Epidermal melanocyte (primary cell): ENCODE results near the gene ATP13A3.

ENCODE experiments used
- DNase-seq: peaks from one replicate; pipeline ENCODE4 v3.0.0; 2011; ENCODE audit warnings: low spot score; ENCODE audit not compliant: insufficient read length

Gene ATP13A3

DNA sequence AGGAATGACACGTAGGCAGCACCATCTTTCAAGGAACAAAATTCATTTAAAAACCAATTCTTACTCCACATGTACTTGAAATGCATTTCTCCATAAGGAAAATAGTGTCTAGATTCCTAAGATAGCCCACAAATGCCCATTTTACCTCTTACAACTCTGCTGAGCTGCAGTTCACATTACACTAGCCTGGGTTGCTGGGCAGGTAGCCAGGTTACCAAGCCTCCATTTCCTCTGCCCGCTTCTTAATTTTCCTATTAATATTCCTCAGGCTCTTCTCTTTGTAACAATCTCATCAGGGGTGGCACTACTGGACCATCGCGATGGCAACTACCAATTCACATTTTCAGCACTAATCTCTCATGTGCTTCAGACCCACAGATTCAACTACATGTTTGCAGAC is 10.8 kb downstream of the ATP13A3 start:
- no peak for DNase-seq

DNA sequence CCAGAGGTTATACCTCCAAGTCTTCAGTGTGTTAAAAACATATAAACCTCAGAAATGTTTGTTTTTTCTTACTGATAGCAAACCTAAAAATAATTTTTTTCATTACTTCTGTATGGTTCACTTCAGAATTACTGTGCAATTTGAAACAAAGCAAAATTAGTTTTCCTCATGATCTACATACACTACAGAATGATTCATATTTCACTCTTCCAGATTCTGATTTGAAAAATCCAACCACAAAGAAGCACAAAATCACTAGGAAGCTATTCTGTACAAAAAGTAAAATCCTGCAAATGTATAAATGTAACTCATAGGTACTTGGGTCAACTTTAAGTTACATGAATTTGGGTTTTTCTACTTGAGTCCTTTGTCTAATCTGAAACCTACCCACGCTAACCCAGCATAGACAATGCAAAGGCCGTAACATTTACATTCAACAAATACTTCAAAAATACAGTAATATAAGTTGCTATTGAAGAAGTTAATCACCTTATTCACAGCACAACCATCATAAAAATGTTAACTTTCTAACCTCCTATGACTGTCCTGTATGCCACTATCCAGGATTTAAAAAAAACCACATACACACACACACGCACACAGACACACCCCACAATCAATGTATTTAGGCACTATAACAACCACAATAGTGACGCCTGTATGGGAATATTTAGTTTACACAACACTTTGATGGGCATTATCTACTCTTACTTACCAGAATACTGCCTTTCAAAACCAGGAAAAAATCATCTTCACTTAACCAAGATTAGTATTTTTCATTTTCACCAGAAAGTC is 11.5 kb downstream of the ATP13A3 start:
- no peak for DNase-seq

- no peak for DNase-seq
Measured at GRCh38 chr3:194474675-194475074, 12.1 kb downstream of the ATP13A3 start.

- DNase-seq, result no peak
Measured at GRCh38 chr3:194472290-194472920, 14.4 kb downstream of the ATP13A3 start.

DNA sequence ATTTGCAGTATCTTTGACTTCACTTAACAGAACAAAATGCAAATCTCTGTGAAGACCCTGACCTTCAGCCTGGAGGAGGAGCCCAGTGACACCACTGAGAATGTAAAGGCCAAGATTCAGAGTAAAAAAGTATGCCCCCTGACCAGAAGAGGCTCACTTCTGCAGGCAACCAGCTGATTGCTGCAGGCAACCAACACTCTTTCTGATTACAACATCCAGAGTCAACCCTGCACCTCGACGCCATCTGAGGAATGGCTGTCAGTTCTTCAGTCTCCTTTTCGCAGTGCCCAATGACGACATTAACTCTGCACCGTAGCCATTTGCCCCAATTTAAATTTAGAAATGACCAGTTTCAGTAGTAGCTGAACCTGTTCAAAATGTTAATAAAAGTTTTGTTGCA is 14.9 kb downstream of the ATP13A3 start:
- DNase-seq, result no peak

- no peak for DNase-seq
Measured at GRCh38 chr3:194470615-194471014, 16.2 kb downstream of the ATP13A3 start.

GRCh38 chr3:194469977-194470376 is 16.8 kb downstream of the ATP13A3 start:
- no peak for DNase-seq

- DNase-seq, result no peak
Measured at GRCh38 chr3:194468086-194468485, 18.7 kb downstream of the ATP13A3 start.

DNA sequence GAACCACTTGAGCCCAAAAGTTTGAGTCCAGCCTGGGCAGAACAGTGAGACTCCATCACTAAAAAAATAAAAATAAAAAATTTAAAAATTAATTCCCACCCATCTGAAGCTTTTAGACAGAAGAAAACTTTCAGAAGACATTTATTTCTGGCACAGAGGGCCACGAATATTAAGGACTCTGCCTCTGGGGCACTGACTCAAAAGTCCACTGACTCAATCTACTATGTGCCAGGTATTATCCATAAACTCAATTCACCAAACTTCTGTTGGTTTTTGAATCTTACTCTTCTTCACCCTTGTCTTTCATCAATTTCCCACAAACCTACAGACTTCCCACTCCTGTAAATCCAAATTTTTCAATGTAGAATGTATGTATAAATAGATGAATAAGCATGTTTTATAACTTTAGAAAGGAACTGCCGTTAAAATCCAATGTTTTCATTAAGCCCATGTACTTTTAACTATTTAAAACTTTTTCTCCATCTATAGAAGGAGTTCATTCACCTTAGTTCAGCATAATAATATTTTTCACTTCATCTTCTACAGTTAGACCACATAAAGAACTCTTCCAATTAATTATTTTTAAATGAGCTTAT is 19.9 kb downstream of the ATP13A3 start:
- DNase-seq, result no peak

DNA sequence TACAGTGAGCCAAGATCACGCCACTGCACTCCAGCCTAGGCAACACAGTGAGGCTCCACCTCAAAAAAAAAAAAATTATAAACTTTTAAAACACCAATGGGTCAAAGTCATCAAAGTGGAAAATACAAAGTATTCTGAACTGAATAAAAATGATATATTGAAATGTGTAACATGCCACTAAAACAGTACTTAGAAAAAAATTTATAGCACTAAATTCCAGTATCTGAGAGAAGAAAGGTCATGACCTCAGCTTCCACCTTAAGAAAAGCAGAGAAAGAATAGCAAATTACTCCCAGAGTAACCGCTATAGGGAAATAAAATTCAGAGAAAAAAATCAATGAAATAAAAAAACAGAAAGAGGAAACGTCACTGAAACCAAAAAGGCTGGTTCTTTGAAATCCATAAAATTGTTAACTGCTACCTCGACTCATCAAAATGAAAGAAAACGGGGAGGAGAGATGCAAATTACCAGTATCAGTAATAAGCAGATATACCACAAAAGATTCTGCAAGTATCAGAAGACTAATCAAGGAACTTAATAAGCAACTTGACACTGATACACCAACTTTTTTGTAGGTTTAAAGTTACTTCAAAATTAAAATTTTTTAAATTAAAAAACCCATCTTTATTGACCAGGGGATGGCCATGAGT is 20.8 kb downstream of the ATP13A3 start:
- DNase-seq, result no peak

DNA sequence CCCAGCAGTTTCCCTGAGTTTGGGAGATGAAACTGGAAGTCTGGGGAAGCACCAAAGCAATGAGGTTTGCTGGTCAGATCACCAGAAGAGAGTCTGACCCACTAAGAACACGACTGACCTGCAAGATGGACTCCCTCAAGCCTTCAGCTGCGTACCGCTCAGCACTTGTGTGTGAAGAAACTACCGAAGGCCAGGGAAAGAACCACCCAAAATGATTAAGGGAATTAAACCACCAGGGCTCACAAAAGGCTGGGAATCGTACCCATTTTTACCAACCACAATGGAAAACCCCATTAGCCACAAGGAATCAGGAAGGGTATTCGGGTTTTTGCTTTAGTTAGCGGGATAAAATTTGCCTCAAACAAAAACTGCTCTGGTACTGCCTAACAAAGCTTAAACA is 21.6 kb downstream of the ATP13A3 start:
- DNase-seq, result no peak

DNA sequence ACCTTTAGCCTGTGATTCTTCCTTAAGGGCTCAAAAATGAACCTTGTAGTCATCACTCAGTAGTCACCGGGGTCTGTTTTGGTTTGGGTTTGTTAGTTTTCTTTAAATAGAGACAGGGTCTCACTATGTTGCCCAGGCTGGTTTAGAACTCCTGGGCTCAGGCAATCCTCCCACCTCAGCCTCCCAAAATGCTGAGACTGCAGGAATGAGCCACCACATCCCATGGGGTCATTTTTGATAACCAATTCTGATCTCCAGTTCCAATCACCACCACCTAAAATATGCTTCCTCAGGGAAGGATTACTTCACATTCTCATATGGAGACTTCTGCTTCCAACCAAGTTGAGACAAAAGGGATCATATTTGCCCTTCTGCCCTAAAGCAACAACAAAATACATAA is 22.1 kb downstream of the ATP13A3 start:
- DNase-seq, result no peak

GRCh38 chr3:194462936-194463335 is 23.9 kb downstream of the ATP13A3 start:
- DNase-seq, result no peak

DNA sequence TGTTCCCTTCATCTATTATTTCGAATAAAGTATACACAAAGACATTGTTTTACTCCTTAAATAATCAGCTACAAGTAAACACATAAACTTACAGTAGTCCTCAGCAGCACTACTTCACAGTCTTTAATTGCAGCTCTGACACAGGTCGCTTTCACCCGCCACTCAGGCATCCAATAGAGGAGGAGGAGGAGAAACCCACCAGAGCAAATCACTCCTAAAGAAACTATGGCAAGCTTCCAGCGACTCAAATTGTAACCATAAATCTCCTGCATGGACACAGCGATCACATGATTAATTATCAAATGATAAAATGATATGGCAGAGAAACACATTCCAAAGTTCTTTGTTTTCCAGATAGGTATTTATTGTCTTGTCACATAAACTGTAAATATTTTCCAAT is 26.2 kb downstream of the ATP13A3 start:
- no peak for DNase-seq

- no peak for DNase-seq
Measured at GRCh38 chr3:194458131-194458530, 28.7 kb downstream of the ATP13A3 start.

DNA sequence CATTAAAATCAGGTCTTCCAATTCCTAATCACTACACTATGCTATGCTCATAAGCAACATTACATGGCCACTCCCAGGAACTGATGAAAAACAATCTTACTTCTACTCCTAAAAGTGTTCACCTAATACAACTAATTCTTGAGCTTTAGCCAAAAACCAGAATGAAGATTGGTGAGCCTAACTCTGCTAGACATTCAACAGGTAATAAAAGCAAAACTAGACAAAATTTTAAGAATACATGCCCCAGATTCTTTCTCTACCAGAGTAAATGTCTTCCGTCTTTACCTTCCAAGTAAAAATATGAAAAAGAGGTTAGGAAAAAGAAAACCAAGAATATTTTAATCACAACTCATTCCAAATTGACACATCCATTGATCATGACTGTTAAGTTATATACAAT is 31.3 kb downstream of the ATP13A3 start:
- DNase-seq, result no peak

DNA sequence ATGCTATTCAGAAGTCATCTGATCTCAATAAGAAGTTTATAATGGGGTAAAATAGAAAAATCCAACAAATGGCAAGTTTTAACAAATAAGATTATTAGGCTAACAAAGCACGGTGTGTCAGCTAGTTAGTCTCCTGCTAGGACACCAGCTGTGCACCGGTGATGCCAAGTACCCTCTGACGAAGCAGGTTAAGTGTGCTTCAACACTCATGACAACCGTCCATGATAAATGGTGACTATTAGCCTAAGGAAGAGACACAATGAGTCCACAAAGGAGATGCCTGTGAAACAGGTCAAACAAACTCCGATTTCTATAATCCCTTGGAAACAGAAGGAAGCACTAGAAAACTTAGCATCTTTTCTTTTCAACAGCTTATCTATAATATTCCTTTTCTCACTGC is 36.5 kb downstream of the ATP13A3 start:
- DNase-seq, result no peak

DNA sequence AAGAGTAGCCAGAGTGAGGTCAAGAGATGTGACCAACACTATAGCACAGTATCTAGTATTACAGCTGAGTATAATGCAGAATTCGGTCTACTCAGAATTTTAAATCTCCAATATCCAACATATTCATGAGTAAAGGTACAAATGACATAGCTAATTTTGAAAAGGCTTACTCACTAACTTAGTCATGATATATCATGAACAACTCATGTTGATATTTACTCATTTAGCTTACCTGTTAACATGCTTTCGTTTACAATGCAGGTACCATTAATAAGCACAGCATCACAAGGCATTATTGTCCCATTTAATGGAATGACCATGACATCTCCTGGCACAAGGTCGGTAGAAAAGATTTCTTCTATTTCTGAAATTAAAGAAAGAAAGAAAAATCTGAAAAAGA is 36.9 kb downstream of the ATP13A3 start:
- no peak for DNase-seq

DNA sequence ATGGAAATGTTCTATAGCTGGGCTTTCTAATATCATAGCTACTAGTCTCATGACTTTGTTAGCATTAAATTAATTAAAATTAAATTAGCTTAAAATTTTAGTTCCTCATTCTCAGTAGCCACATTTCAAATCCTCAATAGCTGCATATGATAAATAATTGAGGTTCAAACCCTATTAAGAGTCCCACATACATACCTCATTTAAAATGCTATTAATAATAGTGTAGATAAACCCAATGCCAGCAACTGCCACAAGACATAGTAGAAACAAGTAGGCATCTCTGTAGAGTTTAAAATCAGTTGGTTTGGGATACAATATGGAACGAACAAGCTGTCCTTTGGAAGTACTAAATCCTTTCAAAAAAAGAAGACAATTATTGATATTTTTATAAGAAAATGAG is 39.1 kb downstream of the ATP13A3 start:
- DNase-seq, result no peak

GRCh38 chr3:194447161-194447560 is 39.6 kb downstream of the ATP13A3 start:
- no peak for DNase-seq

DNA sequence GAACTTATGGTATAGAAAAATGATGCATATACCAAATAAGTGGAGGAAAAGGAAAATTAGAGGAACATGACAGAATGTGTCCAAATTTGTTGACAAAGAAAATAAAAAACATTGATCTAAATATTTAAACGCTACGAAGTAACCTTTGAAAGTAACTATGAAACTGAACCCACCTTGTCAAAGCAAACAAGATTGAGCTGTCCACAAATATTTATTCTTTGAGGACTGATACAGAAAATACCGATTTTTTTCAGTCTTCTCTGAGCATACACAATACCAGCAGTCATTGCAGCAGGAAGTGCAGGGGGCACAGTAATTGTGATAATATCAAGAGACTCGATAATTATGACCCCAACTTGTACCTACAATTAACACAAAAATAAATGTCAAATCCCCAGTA is 40.0 kb downstream of the ATP13A3 start:
- DNase-seq, result no peak

GRCh38 chr3:194446172-194446571 is 40.6 kb downstream of the ATP13A3 start:
- no peak for DNase-seq
